Measurements from ENCODE around the gene EZR. TPM values are rescaled to one million over a fixed set of nuclear protein-coding genes. Genes with fewer than 3 reads are reported as not detected.

EZR gene
- polyA plus RNA-seq, 1 donor (not counting 4 experiments of a cell fraction or from before 2014, with no cell fraction given), result 277 TPM

- H2AFZ ChIP-seq (ENCODE audit: control insufficient read depth, low read length), result no peak overlapping the region
- peaks cover under 1% of the 10 kb centered on the region for H3K4me1 ChIP-seq (ENCODE audit: control insufficient read depth, extremely low read depth, insufficient read depth, low read length)
- no peaks in the 10 kb centered on the region for H3K79me2 ChIP-seq (ENCODE audit: control insufficient read depth, insufficient read depth, low read length)
- H3K9me3 ChIP-seq (ENCODE audit: control insufficient read depth, low read depth, low read length), result no peaks in the 10 kb centered on the region
- no peak overlapping the region for H3K4me3 ChIP-seq (ENCODE audit: control insufficient read depth in 2 of 3, extremely low read depth in 1 of 3, insufficient read depth in 2 of 3, low read depth in 1 of 3, low read length in 3 of 3)
- no peaks in the 10 kb centered on the region for H4K20me1 ChIP-seq (ENCODE audit: control insufficient read depth, extremely low read depth, insufficient read depth, low read length)
- DNase-seq (ENCODE audit: low read depth, low spot score), result no peak
- no peaks in the 10 kb centered on the region for H3K27me3 ChIP-seq (ENCODE audit: control insufficient read depth, extremely low read depth, insufficient read depth, low read length)
- H3K36me3 ChIP-seq (ENCODE audit: control insufficient read depth in 2 of 2, extremely low read depth in 1 of 2, insufficient read depth in 2 of 2, low read length in 2 of 2), result peaks cover 36 to 47% of the 10 kb centered on the region in 2 experiments
- H3K4me2 ChIP-seq (ENCODE audit: control insufficient read depth, extremely low read depth, insufficient read depth, low read depth, low read length), result no peak overlapping the region
- no peak for FAIRE-seq
- H3K9me1 ChIP-seq (ENCODE audit: control insufficient read depth, extremely low read depth, insufficient read depth, low read length), result no peaks in the 10 kb centered on the region
- no peak overlapping the region for H3K27ac ChIP-seq (ENCODE audit: control insufficient read depth, insufficient read depth, low read length)
- TF ChIP-seq EZH2 (IDR thresholded peaks at IDR 0.05; ENCODE audit: low read length), result no peak
- dilution Hi-C loops (cut with MboI; ENCODE audit: extremely low pct_ligation_motif_present, low sequenced_read_pairs), result no loop called here
- no peak overlapping the region for H3K9ac ChIP-seq (ENCODE audit: control insufficient read depth, extremely low read depth, insufficient read depth, low read length)
Measured at GRCh38 chr6:158764183-158764849, 54.9 kb downstream of the EZR start.

- no peak overlapping the region for H3K9ac ChIP-seq (ENCODE audit: control insufficient read depth, extremely low read depth, insufficient read depth, low read length)
- no peaks in the 10 kb centered on the region for H4K20me1 ChIP-seq (ENCODE audit: control insufficient read depth, extremely low read depth, insufficient read depth, low read length)
- no peaks in the 10 kb centered on the region for H3K27me3 ChIP-seq (ENCODE audit: control insufficient read depth, extremely low read depth, insufficient read depth, low read length)
- DNase-seq (ENCODE audit: low read depth, low spot score) (no peak), FAIRE-seq (no peak)
- dilution Hi-C loops (cut with MboI; ENCODE audit: extremely low pct_ligation_motif_present, low sequenced_read_pairs), result no loop called here
- no peak overlapping the region for H3K4me2 ChIP-seq (ENCODE audit: control insufficient read depth, extremely low read depth, insufficient read depth, low read depth, low read length)
- no peak overlapping the region for H2AFZ ChIP-seq (ENCODE audit: control insufficient read depth, low read length)
- no peak overlapping the region for H3K27ac ChIP-seq (ENCODE audit: control insufficient read depth, insufficient read depth, low read length)
- no peaks in the 10 kb centered on the region for H3K79me2 ChIP-seq (ENCODE audit: control insufficient read depth, insufficient read depth, low read length)
- H3K4me3 ChIP-seq (ENCODE audit: control insufficient read depth in 2 of 3, extremely low read depth in 1 of 3, insufficient read depth in 2 of 3, low read depth in 1 of 3, low read length in 3 of 3), result no peak overlapping the region
- H3K4me1 ChIP-seq (ENCODE audit: control insufficient read depth, extremely low read depth, insufficient read depth, low read length), result peaks cover 4% of the 10 kb centered on the region
- H3K9me3 ChIP-seq (ENCODE audit: control insufficient read depth, low read depth, low read length), result no peaks in the 10 kb centered on the region
- H3K9me1 ChIP-seq (ENCODE audit: control insufficient read depth, extremely low read depth, insufficient read depth, low read length), result no peaks in the 10 kb centered on the region
- H3K36me3 ChIP-seq (ENCODE audit: control insufficient read depth in 2 of 2, extremely low read depth in 1 of 2, insufficient read depth in 2 of 2, low read length in 2 of 2), result peaks cover 28 to 40% of the 10 kb centered on the region in 2 experiments
- no peak for TF ChIP-seq EZH2 (IDR thresholded peaks at IDR 0.05; ENCODE audit: low read length)
- no peak for TF ChIP-seq CTCF (optimal IDR thresholded peaks at IDR 0.05 in 1 of 3, IDR thresholded peaks at IDR 0.05 in 1 of 3, conservative IDR thresholded peaks at IDR 0.05 in 1 of 3; ENCODE audit: extremely low read depth in 1 of 3, insufficient read depth in 2 of 3, low read length in 3 of 3)
Measured at GRCh38 chr6:158763434-158764182, 55.6 kb downstream of the EZR start.
